ENCODE data around the gene HSF2. TPM values are rescaled to one million over a fixed set of nuclear protein-coding genes. Genes with fewer than 3 reads are reported as not detected.
A peak's percentile ranks its signal among the peaks of the same experiment; 100 is the strongest.
"Not testable (repeated sequence)": the region's sequence is repeated elsewhere in the genome, so short reads cannot be mapped to it uniquely, and the experiment has no call there.

HSF2 gene
- total RNA-seq, 6 experiments from 2014 or later, result 7.0 to 10.9 (median 9.2) TPM

DNA sequence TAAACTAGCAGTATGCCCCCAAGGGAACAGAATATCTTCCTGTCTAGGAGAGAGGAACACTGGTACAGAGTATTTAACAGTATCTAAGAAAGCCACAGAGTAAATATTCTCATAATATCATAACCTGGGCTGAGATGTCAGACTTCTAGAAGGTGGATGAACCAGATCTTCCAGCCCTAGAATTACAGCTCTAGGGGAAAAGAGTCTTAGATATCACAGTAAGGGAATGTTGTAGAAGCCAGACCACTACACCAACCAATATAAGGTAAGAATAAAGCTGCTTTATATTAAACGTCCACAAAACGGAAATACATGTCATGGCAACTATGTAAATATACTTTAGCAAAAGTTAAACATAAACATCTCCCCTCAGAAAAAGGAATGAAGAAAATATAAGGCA, 59.8 kb downstream of the HSF2 start:
- DNase-seq, result no peak
- Mint-ChIP-seq H3K4me3 (no peak overlapping the region), H3K9me3 (no peaks in the 10 kb centered on the region), H3K36me3 (ENCODE audit: low read depth) (peaks cover 21% of the 10 kb centered on the region), H3K4me1 (ENCODE audit: low read depth) (peaks cover 40% of the 10 kb centered on the region), H3K27me3 (ENCODE audit: insufficient read depth) (no peaks in the 10 kb centered on the region; the same call in 1 of the 2 replicates), H3K27ac (peak overlapping the region; percentile 15; the same call in 1 of the 2 replicates)
- no peak for TF ChIP-seq CTCF (IDR thresholded peaks at IDR 0.05)

DNA sequence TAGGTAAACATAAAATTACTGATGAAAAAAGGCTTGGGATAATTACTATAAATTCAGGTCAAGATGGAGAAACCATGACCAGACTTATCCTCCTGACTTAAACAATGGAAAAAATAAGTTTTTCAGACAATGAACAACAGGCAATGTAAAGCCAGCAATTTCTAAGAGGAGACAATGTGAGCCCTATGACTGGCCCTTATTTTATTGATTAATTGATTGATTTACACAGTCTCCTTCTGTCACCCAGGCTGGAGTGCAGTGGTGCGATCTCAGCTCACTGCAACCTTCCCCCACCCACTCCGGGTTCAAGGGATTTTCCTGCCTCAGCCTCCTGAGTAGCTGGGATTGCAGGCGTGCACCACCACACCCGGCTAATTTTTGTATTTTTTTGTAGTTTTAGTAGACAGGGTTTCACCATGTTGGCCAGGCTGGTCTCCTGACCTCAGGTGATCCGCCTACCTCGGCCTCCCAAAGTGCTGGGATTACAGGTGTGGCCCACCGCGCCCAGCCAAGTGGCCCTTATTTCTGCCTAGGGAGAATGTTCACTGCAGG, 60.5 kb downstream of the HSF2 start:
- H3K27me3 Mint-ChIP-seq (ENCODE audit: insufficient read depth); H3K4me3 Mint-ChIP-seq; DNase-seq; H3K9me3 Mint-ChIP-seq: not testable (repeated sequence)
- Mint-ChIP-seq H3K4me1 (ENCODE audit: low read depth) (peaks cover 44% of the 10 kb centered on the region), H3K36me3 (ENCODE audit: low read depth) (peaks cover 14% of the 10 kb centered on the region), H3K27ac (peak overlapping the region; percentile 15; the same call in 1 of the 2 replicates)

DNA sequence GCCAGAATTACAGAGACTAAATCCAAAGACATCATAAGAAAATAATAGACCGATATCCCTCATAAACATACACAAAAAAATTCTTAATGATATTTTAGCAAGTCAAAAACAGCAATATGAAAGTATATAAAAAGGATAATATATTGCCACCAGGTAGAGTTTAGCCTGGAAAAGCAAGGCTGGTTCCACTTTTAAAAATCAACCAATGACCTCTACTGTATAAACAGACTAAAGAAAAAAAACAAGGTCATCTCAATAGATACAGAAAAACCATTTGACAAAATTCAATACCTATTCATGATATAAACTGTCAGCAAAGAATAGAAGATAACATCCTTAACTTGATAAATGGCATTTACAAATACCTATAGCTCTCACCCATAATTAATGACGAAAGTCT, 62.4 kb downstream of the HSF2 start:
- no peaks in the 10 kb centered on the region for H3K27me3 Mint-ChIP-seq (ENCODE audit: insufficient read depth)
- no peaks in the 10 kb centered on the region for H3K9me3 Mint-ChIP-seq
- no peak overlapping the region for H3K27ac Mint-ChIP-seq
- DNase-seq, result no peak
- TF ChIP-seq CTCF (IDR thresholded peaks at IDR 0.05), result no peak
- H3K4me3 Mint-ChIP-seq, result no peak overlapping the region
- H3K36me3 Mint-ChIP-seq (ENCODE audit: low read depth), result peaks cover 12% of the 10 kb centered on the region
- peaks cover 49% of the 10 kb centered on the region for H3K4me1 Mint-ChIP-seq (ENCODE audit: low read depth)

DNA sequence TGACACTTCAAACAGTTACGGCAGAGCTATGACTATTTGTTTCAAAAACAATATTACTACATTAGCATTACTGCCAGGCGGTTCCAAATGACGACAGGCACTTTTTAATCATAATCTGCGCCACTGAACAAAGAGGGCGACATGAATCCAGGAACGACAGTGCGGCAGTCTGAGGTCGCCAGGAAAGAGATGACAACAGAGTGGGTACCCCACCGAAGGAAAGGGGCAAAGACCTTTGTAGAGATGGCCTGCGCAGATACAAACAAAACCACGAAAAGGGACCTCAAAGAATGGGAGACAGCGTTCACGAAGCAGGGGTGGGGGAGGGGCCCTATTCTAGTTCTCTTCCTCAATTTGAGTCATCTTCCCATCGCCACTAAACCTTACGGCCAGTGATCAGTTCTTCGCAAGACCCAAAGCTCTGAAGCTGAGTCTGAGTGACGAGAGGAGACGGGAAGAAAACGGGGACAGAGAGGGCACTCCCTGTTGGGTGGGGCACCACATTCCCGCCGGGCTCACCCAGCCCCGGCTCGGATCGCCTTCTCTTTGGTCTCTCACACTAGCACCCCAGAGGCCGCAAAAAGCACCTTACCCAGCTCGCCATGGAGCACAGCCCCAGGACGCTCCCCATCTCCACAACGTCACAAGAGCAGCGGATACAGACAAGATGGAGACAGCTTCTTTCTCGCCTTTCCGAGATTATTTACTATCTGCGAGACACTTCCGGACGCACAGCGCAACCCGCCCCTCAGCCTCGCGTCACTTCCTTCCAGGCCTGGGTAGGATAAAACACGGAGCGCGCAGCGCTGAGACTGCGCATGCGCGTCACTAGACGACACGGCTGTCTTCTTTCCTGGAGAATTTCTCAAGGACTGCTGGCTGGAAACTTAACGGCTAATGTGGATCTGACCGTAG, 71.9 kb downstream of the HSF2 start, which contains the start of gene SERINC1:
TSS of gene SERINC1 (minus strand) at position 701 of the 915 bp plus-strand sequence. CDS start at position 631, 70 bp downstream.
- peak within 1 kb of the TSS; percentile 100 for H3K4me3 Mint-ChIP-seq
- TF ChIP-seq CTCF (IDR thresholded peaks at IDR 0.05), result no peak
- H3K36me3 Mint-ChIP-seq (ENCODE audit: low read depth), result peaks cover 17% of the 10 kb centered on the region
- H3K4me1 Mint-ChIP-seq (ENCODE audit: low read depth), result peaks cover 33% of the 10 kb centered on the region
- no peaks in the 10 kb centered on the region; the same call in 1 of the 2 replicates for H3K27me3 Mint-ChIP-seq (ENCODE audit: insufficient read depth)
- peak within 1 kb of the TSS; percentile 99 for H3K27ac Mint-ChIP-seq
- peak; percentile 92 for DNase-seq
- no peaks in the 10 kb centered on the region for H3K9me3 Mint-ChIP-seq

DNA sequence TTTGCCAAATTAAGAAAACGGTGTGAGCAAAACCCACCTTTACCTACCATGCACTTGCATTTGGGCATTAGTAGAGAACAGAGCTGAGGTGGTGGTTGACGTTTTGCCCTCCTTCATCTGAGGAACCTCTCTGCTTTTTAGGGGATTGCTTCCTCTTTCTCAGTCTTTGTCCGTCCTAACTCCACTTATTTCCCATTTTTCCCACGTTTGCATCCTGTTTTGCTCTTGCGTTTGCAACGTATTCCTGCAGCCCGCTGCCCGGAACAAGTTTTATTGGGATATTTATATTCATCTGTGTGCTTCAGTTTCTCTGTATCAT, 72.5 kb downstream of the HSF2 start:
- no peaks in the 10 kb centered on the region for H3K9me3 Mint-ChIP-seq
- no peak for TF ChIP-seq CTCF (IDR thresholded peaks at IDR 0.05)
- peaks cover 27% of the 10 kb centered on the region for H3K4me1 Mint-ChIP-seq (ENCODE audit: low read depth)
- H3K27ac Mint-ChIP-seq, result peak overlapping the region; percentile 99
- H3K36me3 Mint-ChIP-seq (ENCODE audit: low read depth), result peaks cover 11% of the 10 kb centered on the region
- H3K27me3 Mint-ChIP-seq (ENCODE audit: insufficient read depth), result no peaks in the 10 kb centered on the region; the same call in 1 of the 2 replicates
- H3K4me3 Mint-ChIP-seq, result peak overlapping the region; percentile 100
- DNase-seq, result peak; percentile 4

DNA sequence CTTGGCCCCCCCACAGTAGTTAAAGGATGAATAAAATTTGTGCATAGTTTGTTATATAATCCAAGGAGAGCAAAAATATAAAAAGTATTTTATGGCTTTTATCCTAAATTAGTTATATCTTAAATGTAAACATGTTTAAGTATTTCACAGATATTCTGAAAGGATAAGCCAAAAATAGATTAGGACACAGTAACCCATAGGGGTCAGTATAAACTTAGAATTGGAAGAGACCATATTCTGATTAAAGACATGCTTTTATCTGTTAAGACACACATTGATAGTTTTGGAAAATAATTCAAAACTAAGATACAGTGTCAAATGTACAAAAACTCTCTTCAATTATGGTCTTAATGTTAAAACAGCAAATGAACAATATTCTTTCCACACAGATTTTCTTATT, 76.7 kb downstream of the HSF2 start:
- Mint-ChIP-seq H3K9me3 (no peaks in the 10 kb centered on the region), H3K27ac (no peak overlapping the region), H3K4me1 (ENCODE audit: low read depth) (peaks cover 7% of the 10 kb centered on the region), H3K36me3 (ENCODE audit: low read depth) (no peaks in the 10 kb centered on the region), H3K27me3 (ENCODE audit: insufficient read depth) (no peaks in the 10 kb centered on the region; the same call in 1 of the 2 replicates), H3K4me3 (no peak overlapping the region)
- TF ChIP-seq CTCF (IDR thresholded peaks at IDR 0.05), result peak; percentile 77
- DNase-seq, result peak; percentile 25
